HepG2 (cell line): ENCODE measurements around the gene CDH1. TPM values are rescaled to one million over a fixed set of nuclear protein-coding genes. Genes with fewer than 3 reads are reported as not detected.

Experiments
- ARID3A ChIP-seq: IDR thresholded peaks from 2 replicates; pipeline ENCODE4 v1.6.1; 2012; ENCODE audit warnings: low read depth, low read length, improper control_type of control experiment
- CCDC6 ChIP-seq: sonication (generic); formaldehyde crosslinking; IDR thresholded peaks from 2 replicates; pipeline ENCODE4 v1.8.1; 2022; ENCODE audit warnings: mild to moderate bottlenecking, missing genetic modification reagents, moderate library complexity
- FOXP1 ChIP-seq, 2 experiments: fragments of 450-650 bp in 1 of 2; IDR thresholded peaks; 2 replicates each; pipeline ENCODE4 v1.6.1; 2017 to 2018; ENCODE audit warnings: antibody characterized with exemption in 1 of 2
- GATAD2A ChIP-seq: IDR thresholded peaks from 2 replicates; pipeline ENCODE4 v1.6.1; 2016
- MXD4 ChIP-seq: IDR thresholded peaks from 2 replicates; pipeline ENCODE4 v1.6.1; 2016; ENCODE audit warnings: mild to moderate bottlenecking, missing biosample characterization, missing genetic modification reagents
- NCOA2 ChIP-seq: sonication (generic); formaldehyde crosslinking; IDR thresholded peaks from 2 replicates; pipeline ENCODE4 v1.8.0; 2022; ENCODE audit warnings: inconsistent platforms
- NFYC ChIP-seq: IDR thresholded peaks from 2 replicates; pipeline ENCODE4 v1.6.1; 2016; ENCODE audit warnings: missing genetic modification reagents, missing compliant biosample characterization
- PRMT3 ChIP-seq: sonication (generic); formaldehyde crosslinking; IDR thresholded peaks from 2 replicates; pipeline ENCODE4 v1.8.1; 2022; ENCODE audit warnings: low read depth, mild to moderate bottlenecking, moderate library complexity, missing genetic modification reagents, borderline replicate concordance
- SIX4 ChIP-seq: sonication (generic); formaldehyde crosslinking; IDR thresholded peaks from 2 replicates; pipeline ENCODE4 v1.4.0; 2020; ENCODE audit warnings: missing genetic modification reagents
- THYN1 ChIP-seq: sonication (generic); formaldehyde crosslinking; IDR thresholded peaks from 2 replicates; pipeline ENCODE4 v1.8.1; 2023; ENCODE audit warnings: low read depth, mild to moderate bottlenecking, moderate library complexity, missing genetic modification reagents, borderline replicate concordance
- YEATS2 ChIP-seq: sonication (generic); formaldehyde crosslinking; IDR thresholded peaks from 2 replicates; pipeline ENCODE4 v1.4.0; 2020; ENCODE audit warnings: missing genetic modification reagents, borderline replicate concordance
- ZNF710 ChIP-seq: sonication (generic); formaldehyde crosslinking; IDR thresholded peaks from 2 replicates; pipeline ENCODE4 v1.5.0; 2020; ENCODE audit warnings: mild to moderate bottlenecking, missing genetic modification reagents, borderline replicate concordance
- ZNF883 ChIP-seq: sonication (generic); formaldehyde crosslinking; IDR thresholded peaks from 2 replicates; pipeline ENCODE4 v1.5.1; 2020; ENCODE audit warnings: mild to moderate bottlenecking, missing genetic modification reagents; ENCODE audit errors: not compliant biosample characterization
- ZSCAN5A ChIP-seq: sonication (generic); formaldehyde crosslinking; IDR thresholded peaks from 2 replicates; pipeline ENCODE4 v1.8.0; 2022; ENCODE audit warnings: mild to moderate bottlenecking, missing genetic modification reagents, borderline replicate concordance
- polyA plus RNA-seq, 8 experiments: library from polyadenylated mRNA; depleted of rRNA in 3 of 8; stranded (reverse) in 7 of 8; unstranded in 1 of 8; fragments of >200 nt; fragmentation: Illumina TruSeq in 4 of 8; extraction: Trizol in 4 of 8; gene quantifications; 2 replicates each; pipeline versions ENCODE4 v1.2.1 to v1.2.3, GENCODE V29; 2011 to 2016; ENCODE audit warnings: low read depth in 4 of 8, missing spikeins in 1 of 8, mixed read lengths in 1 of 8; ENCODE audit not compliant: insufficient read depth in 1 of 8
- total RNA-seq, 5 experiments: library from RNA; depleted of rRNA; stranded (reverse); fragments of >200 nt; fragmentation: Illumina TruSeq; extraction: Trizol; gene quantifications; 2 replicates each; pipeline ENCODE4 v1.2.3, GENCODE V29; 2016; ENCODE audit warnings: low read depth in 1 of 5
- TF ChIP-seq, protein P1 (sequence below): sonication (generic); formaldehyde crosslinking; IDR thresholded peaks from 2 replicates; pipeline ENCODE4 v1.4.0; 2020; ENCODE audit warnings: mild to moderate bottlenecking, missing genetic modification reagents, borderline replicate concordance
- TF ChIP-seq, protein P2 (sequence below): sonication (generic); formaldehyde crosslinking; conservative IDR thresholded peaks from 2 replicates; pipeline ENCODE4 v1.8.0; 2022; ENCODE audit warnings: low read depth, missing genetic modification reagents

Gene CDH1
- total and polyA plus RNA-seq, 2 of the 13 experiments (the other 11 are each of a cell fraction or from before 2014, with no cell fraction given): 0.95 to 9.8 TPM

DNA sequence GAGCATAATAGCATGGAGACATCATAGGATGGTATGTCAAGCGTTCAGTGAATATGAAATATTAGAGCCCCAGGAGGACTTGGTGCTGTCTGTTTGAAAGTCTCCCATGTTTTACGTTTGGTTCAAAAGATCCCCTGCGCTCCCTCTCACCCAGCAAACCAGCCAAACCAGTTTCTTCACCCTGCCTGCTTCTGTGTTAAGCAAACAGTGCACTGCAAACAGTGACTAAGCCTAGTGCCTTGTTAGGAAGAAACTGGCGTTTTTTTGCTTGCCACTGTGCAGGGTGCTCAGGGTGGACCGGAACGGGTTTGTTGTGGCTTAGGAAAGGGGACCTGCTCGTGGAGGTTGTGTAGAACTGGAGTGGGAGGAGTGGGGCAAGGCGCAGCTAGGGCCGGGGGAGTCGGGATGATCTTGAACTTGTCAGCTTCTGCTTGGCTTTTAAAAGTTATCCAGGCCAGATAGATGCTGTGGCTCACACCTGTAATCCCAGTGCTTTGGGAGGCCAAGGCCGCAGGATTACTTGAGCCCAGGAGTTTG is 7.7 kb downstream of the CDH1 start (continued):
- TF ChIP-seq PRMT3: peak; percentile 38; the same call in 1 of the 2 replicates
- TF ChIP-seq SIX4 (CRISPR knock-in tag): peak; percentile 83; the same call in 1 of the 2 replicates
- TF ChIP-seq, protein P1, sequence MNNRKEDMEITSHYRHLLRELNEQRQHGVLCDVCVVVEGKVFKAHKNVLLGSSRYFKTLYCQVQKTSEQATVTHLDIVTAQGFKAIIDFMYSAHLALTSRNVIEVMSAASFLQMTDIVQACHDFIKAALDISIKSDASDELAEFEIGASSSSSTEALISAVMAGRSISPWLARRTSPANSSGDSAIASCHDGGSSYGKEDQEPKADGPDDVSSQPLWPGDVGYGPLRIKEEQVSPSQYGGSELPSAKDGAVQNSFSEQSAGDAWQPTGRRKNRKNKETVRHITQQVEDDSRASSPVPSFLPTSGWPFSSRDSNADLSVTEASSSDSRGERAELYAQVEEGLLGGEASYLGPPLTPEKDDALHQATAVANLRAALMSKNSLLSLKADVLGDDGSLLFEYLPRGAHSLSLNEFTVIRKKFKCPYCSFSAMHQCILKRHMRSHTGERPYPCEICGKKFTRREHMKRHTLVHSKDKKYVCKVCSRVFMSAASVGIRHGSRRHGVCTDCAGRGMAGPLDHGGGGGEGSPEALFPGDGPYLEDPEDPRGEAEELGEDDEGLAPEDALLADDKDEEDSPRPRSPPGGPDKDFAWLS (CRISPR knock-in tag): 0 out of 2 replicates have a peak, but pooled peaks have one; percentile 21
- TF ChIP-seq YEATS2 (CRISPR knock-in tag): peak; percentile 75; the same call in 1 of the 2 replicates
- TF ChIP-seq NFYC (CRISPR knock-in tag): peak; percentile 28; the same call in 1 of the 2 replicates
- peak; percentile 53; the same call in 1 of the 2 replicates for TF ChIP-seq ARID3A
- TF ChIP-seq, protein P2, sequence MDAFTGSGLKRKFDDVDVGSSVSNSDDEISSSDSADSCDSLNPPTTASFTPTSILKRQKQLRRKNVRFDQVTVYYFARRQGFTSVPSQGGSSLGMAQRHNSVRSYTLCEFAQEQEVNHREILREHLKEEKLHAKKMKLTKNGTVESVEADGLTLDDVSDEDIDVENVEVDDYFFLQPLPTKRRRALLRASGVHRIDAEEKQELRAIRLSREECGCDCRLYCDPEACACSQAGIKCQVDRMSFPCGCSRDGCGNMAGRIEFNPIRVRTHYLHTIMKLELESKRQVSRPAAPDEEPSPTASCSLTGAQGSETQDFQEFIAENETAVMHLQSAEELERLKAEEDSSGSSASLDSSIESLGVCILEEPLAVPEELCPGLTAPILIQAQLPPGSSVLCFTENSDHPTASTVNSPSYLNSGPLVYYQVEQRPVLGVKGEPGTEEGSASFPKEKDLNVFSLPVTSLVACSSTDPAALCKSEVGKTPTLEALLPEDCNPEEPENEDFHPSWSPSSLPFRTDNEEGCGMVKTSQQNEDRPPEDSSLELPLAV (CRISPR knock-in tag): no peak
- peak; percentile 99 for TF ChIP-seq GATAD2A (CRISPR knock-in tag)
- no peak for TF ChIP-seq ZNF883 (CRISPR knock-in tag)
- no peak for TF ChIP-seq MXD4 (CRISPR knock-in tag)
- TF ChIP-seq ZNF710 (CRISPR knock-in tag): peak; percentile 96
- TF ChIP-seq FOXP1 (IDR thresholded peaks at IDR 0.05): no peak
- TF ChIP-seq FOXP1 (CRISPR knock-in tag; IDR thresholded peaks at IDR 0.05): peak; percentile 87
- no peak for TF ChIP-seq THYN1
- no peak for TF ChIP-seq ZSCAN5A
- peak; percentile 91 for TF ChIP-seq NCOA2
- peak; percentile 71; the same call in 1 of the 2 replicates for TF ChIP-seq CCDC6 (CRISPR knock-in tag)
